GM12878 (cell line): ENCODE data around the gene EXOSC1. TPM values are rescaled to one million over a fixed set of nuclear protein-coding genes. Genes with fewer than 3 reads are reported as not detected.
"Not testable (repeated sequence)": the region's sequence is repeated elsewhere in the genome, so short reads cannot be mapped to it uniquely, and the experiment has no call there.

Experiments
- ATAC-seq: fragments of 200-7000 bp; cut with Tn5 transposase; 3 replicates; pipeline ENCODE4 v1.9.1; 2020; ENCODE audit warnings: mild to moderate bottlenecking, moderate library complexity
- BruUV-seq: library from RNA; stranded (reverse); fragments of 400-500 nt; replicated peaks from 2 replicates; lab custom pipeline; 2021; lab: Mats Ljungman, UMichigan
- CTCF ChIA-PET: fragments of 300-600 bp; sonication (Branson Sonifier 250); formaldehyde crosslinking; extraction: SDS; loops from one replicate; lab custom pipeline; 2021; ENCODE audit warnings: inconsistent platforms; lab: Yijun Ruan, JAX
- POLR2A ChIA-PET: fragments of 350-600 bp; formaldehyde crosslinking; extraction: SDS; loops from one replicate; lab custom pipeline; 2021; ENCODE audit warnings: inconsistent platforms; lab: Charles Lee
- RAD21 ChIA-PET: fragments of 300-600 bp; sonication (Branson Sonifier 250); formaldehyde crosslinking; loops from one replicate; lab custom pipeline; 2023; ENCODE audit warnings: antibody characterized with exemption; ENCODE audit not compliant: unreplicated experiment; lab: Charles Lee
- SMC1A ChIA-PET: fragments of 300-600 bp; sonication (Branson Sonifier 250); formaldehyde crosslinking; loops from one replicate; lab custom pipeline; 2023; ENCODE audit not compliant: unreplicated experiment, uncharacterized antibody; lab: Charles Lee
- DNase-seq: peaks from one replicate; pipeline ENCODE4 v3.0.0-alpha.2; 2011; ENCODE audit warnings: low read depth, low spot score
- FAIRE-seq: peaks from 3 replicates; lab custom pipeline; 2011; peaks lifted over from hg19 to GRCh38; lab: Jason Lieb, UNC
- H2AFZ ChIP-seq: 2 replicates; pipeline ENCODE4 v1.6.0; 2011; ENCODE audit warnings: low read depth, low read length, control low read depth; ENCODE audit not compliant: control insufficient read depth
- H3K27ac ChIP-seq: 2 replicates; pipeline ENCODE4 v1.5.1; 2011; ENCODE audit warnings: control low read depth; ENCODE audit not compliant: control insufficient read depth, insufficient read depth
- H3K27me3 ChIP-seq, 2 experiments: replicated peaks in 1 of 2; 2 replicates each; pipeline versions ENCODE4 v1.6.0 to v1.6.1; 2011; ENCODE audit warnings: low read length in 1 of 2; ENCODE audit not compliant: control insufficient read depth in 2 of 2, insufficient read depth in 2 of 2
- H3K36me3 ChIP-seq, 2 experiments: 2 replicates each; pipeline ENCODE4 v1.5.1; 2011; ENCODE audit warnings: low read length in 1 of 2; ENCODE audit not compliant: control insufficient read depth in 2 of 2, insufficient read depth in 2 of 2
- H3K4me1 ChIP-seq: 2 replicates; pipeline ENCODE4 v1.6.1; 2011; ENCODE audit warnings: mild to moderate bottlenecking, low read length, moderate library complexity, mixed read lengths; ENCODE audit not compliant: control insufficient read depth, insufficient read depth
- H3K4me2 ChIP-seq: 2 replicates; pipeline ENCODE4 v1.6.0; 2011; ENCODE audit warnings: control low read depth; ENCODE audit not compliant: control insufficient read depth, insufficient read depth
- H3K4me3 ChIP-seq: fragments of 200-600 bp; sonication (generic); 2 replicates; pipeline ENCODE4 v1.5.1; 2016
- H3K79me2 ChIP-seq: 2 replicates; pipeline ENCODE4 v1.6.0; 2011; ENCODE audit warnings: low read length; ENCODE audit not compliant: control insufficient read depth, insufficient read depth
- H3K9ac ChIP-seq: 2 replicates; pipeline ENCODE4 v1.8.0; 2011; ENCODE audit warnings: low read length, control low read depth, mixed read lengths; ENCODE audit not compliant: control insufficient read depth, insufficient read depth
- H3K9me3 ChIP-seq: replicated peaks from 3 replicates; pipeline ENCODE4 v1.5.1; 2011; ENCODE audit warnings: mild to moderate bottlenecking, low read length; ENCODE audit not compliant: control insufficient read depth, insufficient read depth
- H4K20me1 ChIP-seq: 2 replicates; pipeline ENCODE4 v1.6.0; 2011; ENCODE audit not compliant: control insufficient read depth, insufficient read depth
- HDAC6 ChIP-seq: fragments of 200-600 bp; sonication (generic); IDR thresholded peaks from one replicate; pipeline ENCODE4 v1.8.0; 2017; ENCODE audit warnings: antibody characterized with exemption; ENCODE audit not compliant: unreplicated experiment
- MEF2A ChIP-seq: IDR thresholded peaks from 2 replicates; pipeline ENCODE4 v1.6.1; 2011; ENCODE audit warnings: low read depth, mild to moderate bottlenecking, low read length, moderate library complexity; ENCODE audit not compliant: insufficient read depth
- NR2C2 ChIP-seq: IDR thresholded peaks from 2 replicates; pipeline ENCODE4 v1.6.1; 2011; ENCODE audit warnings: borderline replicate concordance, low read depth; ENCODE audit not compliant: control insufficient read depth, insufficient read length
- NR2F1 ChIP-seq: fragments of 450-650 bp; conservative IDR thresholded peaks from 2 replicates; pipeline ENCODE4 v1.6.1; 2017; ENCODE audit warnings: mild to moderate bottlenecking
- PAX8 ChIP-seq: fragments of 450-650 bp; IDR thresholded peaks from 2 replicates; pipeline ENCODE4 v1.6.1; 2017; ENCODE audit warnings: mild to moderate bottlenecking, moderate library complexity
- POLR2A ChIP-seq: IDR thresholded peaks from 2 replicates; pipeline ENCODE4 v1.6.1; 2011; ENCODE audit warnings: low read depth, mild to moderate bottlenecking, low read length
- PRDM15 ChIP-seq: fragments of 450-650 bp; formaldehyde crosslinking; IDR thresholded peaks from 2 replicates; pipeline ENCODE4 v1.4.0; 2020; ENCODE audit warnings: mild to moderate bottlenecking, moderate library complexity
- RFX5 ChIP-seq: IDR thresholded peaks from 2 replicates; pipeline ENCODE4 v1.6.1; 2011; ENCODE audit warnings: low read depth, low read length, improper control_type of control experiment
- SMAD1 ChIP-seq: fragments of 450-650 bp; IDR thresholded peaks from 2 replicates; pipeline ENCODE4 v1.6.1; 2018; ENCODE audit warnings: mild to moderate bottlenecking, low read depth; ENCODE audit not compliant: partially characterized antibody
- WGBS: methylation state at CpG from one replicate; pipeline ENCODE4 v1.1.6; 2016; ENCODE audit warnings: low lambda C conversion rate; ENCODE audit not compliant: insufficient replicate concordance, insufficient coverage; ENCODE audit errors: missing lambda C conversion rate; 5-methylcytosine and 5-hydroxymethylcytosine counted together
- in situ Hi-C: fragments of 300-500 bp; cut with MboI; formaldehyde crosslinking; loops from 9 replicates; pipeline ENCODE4 v1.14.3; 2018; ENCODE audit warnings: mixed read lengths
- intact Hi-C: fragments of 100-400 bp; cut with micrococcal nuclease; formaldehyde crosslinking; loops from one replicate; pipeline ENCODE4 v1.14.2; 2022; ENCODE audit not compliant: unreplicated experiment
- polyA plus RNA-seq, 11 experiments: library from polyadenylated mRNA; depleted of rRNA in 4 of 11; unstranded in 6 of 11; stranded (reverse) in 5 of 11; fragments of >200 nt; fragmentation: Nextera tagmentation in 4 of 11; fragmentation: Illumina TruSeq in 1 of 11; extraction: Ambion mirVana in 4 of 11; extraction: Trizol in 1 of 11; gene quantifications; 1 replicate in 1 of 11; 2 replicates in 10 of 11; pipeline versions ENCODE4 v1.2.1 to v1.2.3, GENCODE V29; 2011 to 2016; ENCODE audit warnings: inconsistent platforms in 2 of 11, missing spikeins in 2 of 11, low read depth in 1 of 11
- total RNA-seq, 4 experiments: library from RNA; depleted of rRNA in 3 of 4; stranded (reverse); fragments of >200 nt in 3 of 4; fragmentation: Illumina TruSeq in 1 of 4; extraction: Trizol in 1 of 4; gene quantifications; 2 replicates each; pipeline versions ENCODE4 v1.2.1 to v1.2.3, GENCODE V29; 2013 to 2021

EXOSC1 gene
- total and polyA plus RNA-seq, 10 of the 15 experiments (the other 5 are each of a cell fraction or from before 2014, with no cell fraction given) = 43.4 to 121 (median 75.1) TPM

- TF ChIP-seq HDAC6 (no peak), POLR2A (no peak), NR2C2 (no peak), RFX5 (no peak)
- TF ChIP-seq, all 136 proteins: peak for 0
Measured at GRCh38 chr10:97475936-97476594, 30.3 kb upstream of the EXOSC1 start (continued).

GRCh38 chr10:97474918-97475317 lies 29.1 kb upstream of the EXOSC1 start:
- POLR2A ChIA-PET = interaction anchor here (1.2 kb wide), 1 partner anchor 10 kb away, joined by 3 read pairs; no protein-coding TSS in a partner anchor
- RAD21 ChIA-PET = no interaction called here
- no peak for ATAC-seq

DNA sequence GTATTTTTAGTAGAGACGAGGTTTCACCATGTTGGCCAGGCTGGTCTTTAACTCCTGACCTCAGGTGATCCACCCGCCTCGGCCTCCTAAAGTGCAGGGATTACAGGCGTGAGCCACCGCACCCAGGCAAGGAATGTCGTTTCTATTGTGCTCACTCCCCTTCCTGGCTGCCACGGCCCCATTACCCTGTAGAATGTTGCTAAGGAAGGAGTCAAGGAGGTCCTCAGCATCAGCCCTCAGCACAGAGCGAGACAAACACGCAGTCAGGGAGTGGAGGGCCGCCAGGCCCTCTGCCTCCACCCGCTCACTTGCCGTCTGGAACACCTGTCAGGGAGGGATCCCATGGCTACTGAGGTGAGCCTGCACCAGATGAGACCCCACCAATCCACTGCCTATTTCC lies 23.0 kb upstream of the EXOSC1 start:
- POLR2A ChIA-PET, H4K20me1 ChIP-seq, RAD21 ChIA-PET, H2AFZ ChIP-seq, H3K27ac ChIP-seq, ATAC-seq, H3K9me3 ChIP-seq, H3K79me2 ChIP-seq, in situ Hi-C loops, H3K4me1 ChIP-seq, BruUV-seq, H3K27me3 ChIP-seq, H3K4me3 ChIP-seq, intact Hi-C loops, H3K9ac ChIP-seq, SMC1A ChIA-PET, FAIRE-seq, H3K4me2 ChIP-seq, DNase-seq: not testable (repeated sequence)
- CTCF ChIA-PET = interaction anchor here (5.7 kb wide), 1 partner anchor 84 kb away, joined by 34 read pairs; no protein-coding TSS in a partner anchor
- peaks cover 20 to 32% of the 10 kb centered on the region in 2 experiments for H3K36me3 ChIP-seq
- WGBS = over 99% methylated on average over 12 of the region's 12 CpGs

More at GRCh38 chr10:97474918-97475317, 29.1 kb upstream of the EXOSC1 start:
- no peaks in the 10 kb centered on the region for H3K27me3 ChIP-seq
- SMC1A ChIA-PET = interaction anchor here (1.6 kb wide), 1 partner anchor 20 kb away, joined by 4 read pairs; no protein-coding TSS in a partner anchor
- no peak for FAIRE-seq
- TF ChIP-seq NR2F1 (no peak), SMAD1 (no peak), NR2C2 (no peak), MEF2A (no peak), PAX8 (no peak), PRDM15 (no peak)
- TF ChIP-seq, all 136 proteins: peak for 0
- Histone ChIP-seq H3K36me3 (peaks cover 15 to 29% of the 10 kb centered on the region in 2 experiments), H2AFZ (no peak overlapping the region), H3K9ac (no peak overlapping the region), H3K4me2 (no peak overlapping the region), H4K20me1 (no peaks in the 10 kb centered on the region), H3K27ac (no peak overlapping the region), H3K79me2 (no peaks in the 10 kb centered on the region), H3K4me3 (no peak overlapping the region), H3K4me1 (no peaks in the 10 kb centered on the region), H3K9me3 (no peaks in the 10 kb centered on the region)
- BruUV-seq = no TSS peak
- CTCF ChIA-PET = interaction anchor here (1.2 to 3.5 kb wide), 2 partner anchors 10 to 13 kb away, joined by 3 to 12 read pairs; no protein-coding TSS in a partner anchor
- in situ Hi-C loops (no loop called here), intact Hi-C loops (no loop called here)
- WGBS = 97% methylated on average over 4 of the region's 4 CpGs
- no peak for DNase-seq
